OCI-LY1 (cell line): Measurements from ENCODE around the gene TCP11.

ENCODE experiments used
- H2AFZ ChIP-seq: fragments of 200-600 bp; sonication (generic), shearing (Covaris generic); 2 replicates; pipeline ENCODE4 v1.6.0; 2014; ENCODE audit warnings: antibody characterized with exemption, mild to moderate bottlenecking, low read length
- H3F3A ChIP-seq: fragments of 200-600 bp; sonication (generic), shearing (Covaris generic); 2 replicates; pipeline ENCODE4 v1.6.0; 2014; ENCODE audit warnings: mild to moderate bottlenecking, antibody characterized with exemption, low read length, moderate library complexity; ENCODE audit not compliant: insufficient read depth
- H3K27ac ChIP-seq: fragments of 200-600 bp; sonication (generic); 2 replicates; pipeline ENCODE4 v1.5.1; 2014; ENCODE audit warnings: low read length, mixed run types, mild to moderate bottlenecking, low read depth; ENCODE audit not compliant: poor library complexity, severe bottlenecking
- H3K27me3 ChIP-seq: fragments of 200-600 bp; sonication (generic); 2 replicates; pipeline ENCODE4 v1.6.0; 2014; ENCODE audit warnings: antibody characterized with exemption, mild to moderate bottlenecking, low read length, moderate library complexity; ENCODE audit not compliant: insufficient read depth
- H3K36me3 ChIP-seq: fragments of 200-600 bp; sonication (generic); 2 replicates; pipeline ENCODE4 v1.6.1; 2014; ENCODE audit warnings: mild to moderate bottlenecking, antibody characterized with exemption, low read length, moderate library complexity, mixed read lengths; ENCODE audit not compliant: insufficient read depth
- H3K4me1 ChIP-seq: fragments of 200-600 bp; sonication (generic); 2 replicates; pipeline ENCODE4 v1.5.1; 2014; ENCODE audit warnings: mild to moderate bottlenecking, low read length, moderate library complexity; ENCODE audit not compliant: insufficient read depth, severe bottlenecking
- H3K4me2 ChIP-seq: fragments of 200-600 bp; sonication (generic), shearing (Covaris generic); 2 replicates; pipeline ENCODE4 v1.6.1; 2014; ENCODE audit warnings: low read length
- H3K4me3 ChIP-seq: fragments of 200-600 bp; sonication (generic); 2 replicates; pipeline ENCODE4 v1.5.1; 2014; ENCODE audit warnings: low read length, low read depth, mild to moderate bottlenecking, mixed read lengths; ENCODE audit not compliant: poor library complexity, severe bottlenecking
- H3K79me2 ChIP-seq: fragments of 200-600 bp; shearing (Covaris generic); 2 replicates; pipeline ENCODE4 v1.6.1; 2016; ENCODE audit warnings: mixed run types, low read length, mixed read lengths; ENCODE audit not compliant: insufficient read depth
- H3K9ac ChIP-seq: fragments of 200-600 bp; sonication (generic), shearing (Covaris generic); 2 replicates; pipeline ENCODE4 v1.6.1; 2014; ENCODE audit warnings: mild to moderate bottlenecking, low read length, mixed read lengths
- H3K9me2 ChIP-seq: fragments of 200-600 bp; sonication (generic), shearing (Covaris generic); 2 replicates; pipeline ENCODE4 v1.6.1; 2014; ENCODE audit warnings: low read depth, mild to moderate bottlenecking, low read length, mixed read lengths
- H3K9me3 ChIP-seq: fragments of 200-600 bp; shearing (Covaris generic); 2 replicates; pipeline ENCODE4 v1.6.1; 2014; ENCODE audit warnings: low read length, mixed read lengths
- H4K20me1 ChIP-seq: fragments of 200-600 bp; sonication (generic), shearing (Covaris generic); 2 replicates; pipeline ENCODE4 v1.6.0; 2016; ENCODE audit warnings: mild to moderate bottlenecking, low read length; ENCODE audit not compliant: insufficient read depth
- CTCF ChIP-seq: fragments of 200-600 bp; sonication (generic), shearing (Covaris generic); IDR thresholded peaks from 2 replicates; pipeline ENCODE4 v1.5.1; 2017; ENCODE audit warnings: mild to moderate bottlenecking, antibody characterized with exemption, low read length, moderate library complexity, mixed read lengths
- EZH2 ChIP-seq: fragments of 200-600 bp; sonication (generic), shearing (Covaris generic); IDR thresholded peaks from 2 replicates; pipeline ENCODE4 v1.8.0; 2017; ENCODE audit warnings: borderline replicate concordance, mixed run types, mild to moderate bottlenecking, antibody characterized with exemption, low read length, moderate library complexity, mixed read lengths

TCP11 gene

GRCh38 chr6:35068206-35068605 lies 72.9 kb downstream of the TCP11 start:
- Histone ChIP-seq H3K4me2 (no peak overlapping the region), H3K36me3 (no peaks in the 10 kb centered on the region; the same call in 1 of the 2 replicates), H3K79me2 (no peaks in the 10 kb centered on the region), H3K9me3 (no peaks in the 10 kb centered on the region), H3K9me2 (no peaks in the 10 kb centered on the region), H3F3A (no peaks in the 10 kb centered on the region), H3K4me3 (no peak overlapping the region), H4K20me1 (no peaks in the 10 kb centered on the region), H2AFZ (no peak overlapping the region), H3K27ac (no peak overlapping the region), H3K27me3 (no peaks in the 10 kb centered on the region), H3K9ac (no peak overlapping the region), H3K4me1 (peaks cover 9% of the 10 kb centered on the region)
- TF ChIP-seq CTCF = no peak
- no peak for TF ChIP-seq EZH2
